H1 (cell line): Measurements from ENCODE around the gene RPLP2. TPM values are rescaled to one million over a fixed set of nuclear protein-coding genes. Genes with fewer than 3 reads are reported as not detected.

ENCODE experiments used
- CTCF ChIA-PET: fragments of 300-600 bp; sonication (Branson Sonifier 250); formaldehyde crosslinking; loops from one replicate; lab custom pipeline; 2021; ENCODE audit not compliant: partially characterized antibody; lab: Charles Lee
- POLR2A ChIA-PET: fragments of 300-600 bp; sonication (Branson Sonifier 250); formaldehyde crosslinking; loops from one replicate; lab custom pipeline; 2021; ENCODE audit warnings: inconsistent platforms; ENCODE audit not compliant: partially characterized antibody; lab: Charles Lee
- DNase-seq, 2 experiments: peaks; one replicate each; pipeline versions ENCODE4 v3.0.0 to v3.0.0-alpha.2; 2010 to 2022; ENCODE audit warnings: low spot score in 2 of 2, low read depth in 1 of 2, mixed read lengths in 1 of 2
- FAIRE-seq: peaks from 2 replicates; lab custom pipeline; 2011; peaks lifted over from hg19 to GRCh38; lab: Jason Lieb, UNC
- H2AFZ ChIP-seq: 2 replicates; pipeline ENCODE4 v1.8.1; 2012; ENCODE audit warnings: low read length, inconsistent platforms
- H2AK5ac ChIP-seq: 2 replicates; pipeline ENCODE4 v1.6.1; 2013; ENCODE audit warnings: low read depth, low read length
- H2BK120ac ChIP-seq: replicated peaks from 2 replicates; pipeline ENCODE3; 2013; ENCODE audit warnings: low read depth, low read length, inconsistent platforms
- H2BK12ac ChIP-seq: 2 replicates; pipeline ENCODE4 v1.6.1; 2013; ENCODE audit warnings: low read depth, low read length
- H2BK15ac ChIP-seq: 2 replicates; pipeline ENCODE4 v1.6.1; 2013; ENCODE audit warnings: low read length
- H2BK20ac ChIP-seq: 2 replicates; pipeline ENCODE4 v1.6.1; 2013; ENCODE audit warnings: low read length
- H2BK5ac ChIP-seq: 2 replicates; pipeline ENCODE4 v1.6.1; 2013; ENCODE audit warnings: low read depth, low read length
- H3K14ac ChIP-seq: 2 replicates; pipeline ENCODE4 v1.6.1; 2013; ENCODE audit warnings: inconsistent platforms; ENCODE audit not compliant: insufficient read length
- H3K18ac ChIP-seq: 2 replicates; pipeline ENCODE4 v1.6.1; 2013; ENCODE audit warnings: low read length; ENCODE audit errors: extremely low read depth
- H3K23ac ChIP-seq: 2 replicates; pipeline ENCODE4 v1.6.1; 2013; ENCODE audit warnings: inconsistent platforms; ENCODE audit not compliant: insufficient read length
- H3K23me2 ChIP-seq: 2 replicates; pipeline ENCODE4 v1.6.1; 2013; ENCODE audit warnings: low read depth, low read length
- H3K27ac ChIP-seq: 2 replicates; pipeline ENCODE4 v1.6.1; 2011; ENCODE audit warnings: low read depth, low read length, inconsistent platforms
- H3K27me3 ChIP-seq, 4 experiments: replicated peaks in 1 of 4; 1 replicate in 1 of 4; 2 replicates in 3 of 4; pipeline versions ENCODE4 v1.6.1 to v1.8.1; 2011 to 2013; ENCODE audit warnings: low read length in 3 of 4, mild to moderate bottlenecking in 3 of 4, inconsistent platforms in 2 of 4, mixed read lengths in 2 of 4, moderate library complexity in 1 of 4; ENCODE audit not compliant: control insufficient read depth in 3 of 4, insufficient read depth in 3 of 4; ENCODE audit errors: extremely low read depth in 1 of 4
- H3K36me3 ChIP-seq, 4 experiments: 2 replicates each; pipeline versions ENCODE4 v1.6.1 to v1.8.1; 2011 to 2013; ENCODE audit warnings: mild to moderate bottlenecking in 4 of 4, low read length in 3 of 4, moderate library complexity in 2 of 4, control low read depth in 1 of 4, inconsistent platforms in 1 of 4; ENCODE audit not compliant: insufficient read depth in 4 of 4, control insufficient read depth in 2 of 4
- H3K4ac ChIP-seq: replicated peaks from 2 replicates; pipeline ENCODE3; 2013; ENCODE audit warnings: low read length, low read depth, mixed read lengths, inconsistent platforms; ENCODE audit not compliant: insufficient read length
- H3K4me1 ChIP-seq, 4 experiments: replicated peaks in 1 of 4; 1 replicate in 1 of 4; 2 replicates in 3 of 4; pipeline versions ENCODE4 v1.6.1 to v1.8.1; 2011 to 2013; ENCODE audit warnings: low read length in 3 of 4, inconsistent platforms in 2 of 4, mixed read lengths in 1 of 4; ENCODE audit not compliant: insufficient read depth in 4 of 4, control insufficient read depth in 3 of 4
- H3K4me2 ChIP-seq, 2 experiments: 2 replicates each; pipeline versions ENCODE4 v1.6.1 to v1.8.1; 2011 to 2013; ENCODE audit warnings: low read depth in 2 of 2, low read length in 2 of 2, control low read depth in 1 of 2, inconsistent platforms in 1 of 2, mild to moderate bottlenecking in 1 of 2; ENCODE audit not compliant: insufficient read depth in 1 of 2
- H3K4me3 ChIP-seq, 4 experiments: fragments of 200-600, 300-600 bp in 1 of 4; sonication (generic), shearing (Covaris generic), sonication (Bioruptor Twin) in 1 of 4; 2 replicates each; pipeline versions ENCODE4 v1.5.1 to v1.8.1; 2011 to 2016; ENCODE audit warnings: low read length in 4 of 4, low read depth in 3 of 4, control low read depth in 2 of 4, inconsistent platforms in 2 of 4, mild to moderate bottlenecking in 2 of 4, mixed read lengths in 1 of 4, moderate library complexity in 1 of 4; ENCODE audit not compliant: insufficient read depth in 2 of 4; ENCODE audit errors: extremely low read depth in 1 of 4
- H3K56ac ChIP-seq: replicated peaks from 2 replicates; pipeline ENCODE3; 2013; ENCODE audit warnings: low read depth, mild to moderate bottlenecking, mixed read lengths, low read length, inconsistent platforms; ENCODE audit not compliant: insufficient read length
- H3K79me1 ChIP-seq: 2 replicates; pipeline ENCODE4 v1.6.1; 2013; ENCODE audit warnings: low read depth, low read length, control low read depth
- H3K79me2 ChIP-seq, 2 experiments: 2 replicates each; pipeline versions ENCODE4 v1.6.1 to v1.8.1; 2012 to 2013; ENCODE audit warnings: low read length in 2 of 2, mild to moderate bottlenecking in 2 of 2, inconsistent platforms in 1 of 2; ENCODE audit not compliant: insufficient read depth in 2 of 2, control insufficient read depth in 1 of 2
- H3K9ac ChIP-seq, 4 experiments: replicated peaks in 1 of 4; 1 replicate in 1 of 4; 2 replicates in 3 of 4; pipeline versions ENCODE4 v1.6.1 to v1.8.1; 2011 to 2013; ENCODE audit warnings: low read depth in 3 of 4, low read length in 3 of 4, control low read depth in 2 of 4, mild to moderate bottlenecking in 2 of 4, moderate library complexity in 2 of 4, inconsistent platforms in 1 of 4; ENCODE audit errors: extremely low read depth in 1 of 4
- H3K9me3 ChIP-seq, 2 experiments: 2 replicates each; pipeline versions ENCODE4 v1.6.1 to v1.8.1; 2012 to 2013; ENCODE audit warnings: mild to moderate bottlenecking in 2 of 2, moderate library complexity in 2 of 2, control low read depth in 1 of 2, inconsistent platforms in 1 of 2, low read depth in 1 of 2, low read length in 1 of 2, mixed read lengths in 1 of 2; ENCODE audit not compliant: insufficient read depth in 2 of 2
- H4K20me1 ChIP-seq, 2 experiments: replicated peaks in 1 of 2; 2 replicates each; pipeline versions ENCODE3 to v1.8.1; 2011 to 2013; ENCODE audit warnings: inconsistent platforms in 2 of 2, low read length in 2 of 2, mild to moderate bottlenecking in 1 of 2; ENCODE audit not compliant: insufficient read depth in 2 of 2, control insufficient read depth in 1 of 2
- H4K5ac ChIP-seq: 2 replicates; pipeline ENCODE4 v1.6.1; 2013; ENCODE audit warnings: low read length, low read depth, mixed read lengths, inconsistent platforms; ENCODE audit not compliant: insufficient read length
- H4K8ac ChIP-seq: 2 replicates; pipeline ENCODE4 v1.8.0; 2013; ENCODE audit warnings: mild to moderate bottlenecking, moderate library complexity, low read length, inconsistent platforms; ENCODE audit not compliant: insufficient read depth; ENCODE audit errors: extremely low read depth
- H4K91ac ChIP-seq: replicated peaks from 2 replicates; pipeline ENCODE3; 2013; ENCODE audit warnings: low read length, mixed read lengths, inconsistent platforms; ENCODE audit not compliant: insufficient read length
- GABPA ChIP-seq: IDR thresholded peaks from 2 replicates; pipeline ENCODE4 v1.6.1; 2011; ENCODE audit warnings: mild to moderate bottlenecking, low read length, moderate library complexity, borderline replicate concordance; ENCODE audit not compliant: insufficient read depth
- MAX ChIP-seq: IDR thresholded peaks from 2 replicates; pipeline ENCODE4 v1.6.1; 2012; ENCODE audit warnings: inconsistent platforms
- SAP30 ChIP-seq: fragments of 300-600 bp; sonication (generic); IDR thresholded peaks from 2 replicates; pipeline ENCODE4 v1.7.1; 2012; ENCODE audit warnings: low read length, moderate library complexity, mild to moderate bottlenecking, inconsistent platforms; ENCODE audit not compliant: insufficient read depth, insufficient replicate concordance
- SP1 ChIP-seq: IDR thresholded peaks from 2 replicates; pipeline ENCODE4 v1.6.1; 2011; ENCODE audit warnings: low read depth, low read length
- WGBS, 2 experiments: shearing (Covaris generic) in 1 of 2; methylation state at CpG; one replicate each; pipeline versions ENCODE4 v1.1.6 to v1.1.7; 2013 to 2015; ENCODE audit warnings: low lambda C conversion rate in 2 of 2, mixed read lengths in 2 of 2, inconsistent platforms in 1 of 2, low coverage in 1 of 2, missing lambda C conversion rate in 1 of 2; ENCODE audit not compliant: insufficient replicate concordance in 2 of 2, insufficient coverage in 1 of 2, insufficient read length in 1 of 2; ENCODE audit errors: extremely low coverage in 1 of 2, missing lambda C conversion rate in 1 of 2; 5-methylcytosine and 5-hydroxymethylcytosine counted together
- polyA plus RNA-seq, 7 experiments: library from polyadenylated mRNA; depleted of rRNA in 3 of 7; stranded (reverse) in 5 of 7; unstranded in 2 of 7; fragments of >200 nt in 5 of 7; fragments of 200-250 nt in 2 of 7; gene quantifications; 1 replicate in 5 of 7; 2 replicates in 1 of 7; 4 replicates in 1 of 7; pipeline versions ENCODE4 v1.2.1 to v1.2.3, GENCODE V29; 2011 to 2013; ENCODE audit warnings: missing spikeins in 2 of 7, mixed read lengths in 2 of 7
- total RNA-seq: library from RNA; stranded (reverse); fragmentation: NEBNext Ultra II Directional; extraction: Animal tissue kit (Norgen Biotek cat#: 25700); gene quantifications from 2 replicates; pipeline ENCODE4 v1.2.1, GENCODE V29; 2021

Gene RPLP2
- total and polyA plus RNA-seq, 2 of the 8 experiments (the other 6 are each of a cell fraction or from before 2014, with no cell fraction given): 1,789 to 2,106 TPM

- no peaks in the 10 kb centered on the region for H3K9me3 ChIP-seq
- no peak overlapping the region for H3K14ac ChIP-seq
- FAIRE-seq (no peak), DNase-seq (no peak)
- H4K20me1 ChIP-seq: peaks cover 24 to 60% of the 10 kb centered on the region in 2 experiments
- 88% methylated on average over 5 of the region's 7 CpGs; no CpG with 5 or more reads in 1 of the 2 experiments for WGBS, 2 experiments
- peaks cover 0 to 2% (median under 1%) of the 10 kb centered on the region in 4 experiments; a peak in 3 of 7 replicates for H3K27me3 ChIP-seq
- no peak overlapping the region for H2BK120ac ChIP-seq
- no peak overlapping the region for H2BK20ac ChIP-seq
- peaks cover 10% of the 10 kb centered on the region; the same call in 1 of the 2 replicates for H3K23me2 ChIP-seq
- peaks cover 0 to 25% (median 19%) of the 10 kb centered on the region in 4 experiments; a peak in 6 of 7 replicates for H3K4me1 ChIP-seq
- 0 out of 2 replicates have a peak overlapping the region, but pooled peaks have one; percentile 68 for H4K8ac ChIP-seq
- H3K18ac ChIP-seq: no peak overlapping the region
- ChIA-PET CTCF (interaction anchor here (0.7 to 10.5 kb wide), 8 partner anchors 10 to 196 kb away, joined by 3 to 74 read pairs (median 4); partner anchors contain the start of gene TSPAN4), POLR2A (interaction anchor here (1.5 to 13.8 kb wide), 5 partner anchors 12 to 39 kb away, joined by 4 to 234 read pairs (median 8); partner anchors contain the start of genes CD151, POLR2L and TSPAN4)
- H2BK15ac ChIP-seq: no peak overlapping the region
- H3K36me3 ChIP-seq: no peaks in the 10 kb centered on the region
- H3K4me2 ChIP-seq: no peak overlapping the region
- no peak overlapping the region for H4K91ac ChIP-seq
- H3K9ac ChIP-seq: no peak overlapping the region
- H3K4ac ChIP-seq: no peak overlapping the region
- peaks cover 5% of the 10 kb centered on the region for H3K79me1 ChIP-seq
- H3K4me3 ChIP-seq: no peak overlapping the region
- H3K23ac ChIP-seq: no peak overlapping the region
- TF ChIP-seq GABPA (no peak), MAX (no peak), SP1 (no peak), SAP30 (no peak)
- H2BK12ac ChIP-seq: no peak overlapping the region
- H2AK5ac ChIP-seq: no peak overlapping the region
- H2BK5ac ChIP-seq: no peak overlapping the region
- H3K27ac ChIP-seq: no peak overlapping the region
- no peak overlapping the region for H2AFZ ChIP-seq
- H4K5ac ChIP-seq: no peak overlapping the region
- no peak overlapping the region for H3K56ac ChIP-seq
- H3K79me2 ChIP-seq: no peaks in the 10 kb centered on the region; a peak in 1 of 4 replicates
Observed at GRCh38 chr11:855330-855674, 45.5 kb downstream of the RPLP2 start.
